Sigmoid colon (tissue), 4 donors: ENCODE measurements around the gene SZT2.

Source experiments
- EP300 ChIP-seq, 4 donors: sonication (generic); formaldehyde crosslinking; IDR thresholded peaks; one replicate each; pipeline ENCODE4 v1.6.1; 2017; ENCODE audit warnings: antibody characterized with exemption in 4 of 4
- POLR2A ChIP-seq, 2 donors: fragments of 450-650 bp; IDR thresholded peaks; one replicate each; pipeline ENCODE4 v1.6.1; 2016; ENCODE audit warnings: antibody characterized with exemption in 2 of 2, mild to moderate bottlenecking in 2 of 2, moderate library complexity in 2 of 2
- TF ChIP-seq, protein P1 (sequence below), 4 experiments: fragments of 450-650 bp in 3 of 4; fragments of 200-600 bp in 1 of 4; IDR thresholded peaks; one replicate each; pipeline ENCODE4 v1.5.1; 2016 to 2019; ENCODE audit warnings: antibody characterized with exemption in 4 of 4, mild to moderate bottlenecking in 3 of 4, moderate library complexity in 2 of 4

DNA sequence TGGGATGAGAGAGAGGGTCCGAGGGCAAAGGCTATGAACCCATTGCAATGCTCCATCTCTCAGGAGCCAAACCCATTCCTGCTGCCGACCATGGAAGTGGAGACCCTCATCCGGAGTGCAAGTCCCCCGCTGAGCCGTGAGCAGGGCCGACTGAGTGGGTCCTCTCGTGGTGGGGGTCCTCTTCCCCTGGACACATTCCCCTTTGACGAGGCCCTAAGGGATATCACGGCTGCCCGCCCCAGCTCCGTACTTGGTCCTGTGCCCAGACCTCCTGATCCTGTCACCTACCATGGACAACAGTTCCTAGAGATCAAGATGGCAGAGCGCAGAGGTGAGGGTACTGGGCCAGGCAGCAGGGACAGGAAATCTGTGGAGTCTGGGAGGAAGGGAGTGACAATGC, 53.1 kb downstream of the SZT2 start:
- TF ChIP-seq POLR2A (IDR thresholded peaks at IDR 0.05) (no peak), EP300 (IDR thresholded peaks at IDR 0.05) (no peak)
- TF ChIP-seq, protein P1, sequence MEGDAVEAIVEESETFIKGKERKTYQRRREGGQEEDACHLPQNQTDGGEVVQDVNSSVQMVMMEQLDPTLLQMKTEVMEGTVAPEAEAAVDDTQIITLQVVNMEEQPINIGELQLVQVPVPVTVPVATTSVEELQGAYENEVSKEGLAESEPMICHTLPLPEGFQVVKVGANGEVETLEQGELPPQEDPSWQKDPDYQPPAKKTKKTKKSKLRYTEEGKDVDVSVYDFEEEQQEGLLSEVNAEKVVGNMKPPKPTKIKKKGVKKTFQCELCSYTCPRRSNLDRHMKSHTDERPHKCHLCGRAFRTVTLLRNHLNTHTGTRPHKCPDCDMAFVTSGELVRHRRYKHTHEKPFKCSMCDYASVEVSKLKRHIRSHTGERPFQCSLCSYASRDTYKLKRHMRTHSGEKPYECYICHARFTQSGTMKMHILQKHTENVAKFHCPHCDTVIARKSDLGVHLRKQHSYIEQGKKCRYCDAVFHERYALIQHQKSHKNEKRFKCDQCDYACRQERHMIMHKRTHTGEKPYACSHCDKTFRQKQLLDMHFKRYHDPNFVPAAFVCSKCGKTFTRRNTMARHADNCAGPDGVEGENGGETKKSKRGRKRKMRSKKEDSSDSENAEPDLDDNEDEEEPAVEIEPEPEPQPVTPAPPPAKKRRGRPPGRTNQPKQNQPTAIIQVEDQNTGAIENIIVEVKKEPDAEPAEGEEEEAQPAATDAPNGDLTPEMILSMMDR (IDR thresholded peaks at IDR 0.05), result no peak
